Esophagus squamous epithelium (tissue), 4 donors: ENCODE measurements around the gene IQCE.

Experiments used
- POLR2A ChIP-seq, 4 donors: fragments of 450-650 bp; IDR thresholded peaks; one replicate each; pipeline ENCODE4 v1.6.1; 2017; ENCODE audit warnings: antibody characterized with exemption in 4 of 4, mild to moderate bottlenecking in 4 of 4, moderate library complexity in 3 of 4
- TF ChIP-seq, protein P1 (sequence below), 6 experiments: fragments of 450-650 bp in 4 of 6; fragments of 200-600 bp in 2 of 6; sonication (generic) in 2 of 6; IDR thresholded peaks; one replicate each; pipeline ENCODE4 v1.5.1; 2016 to 2019; ENCODE audit warnings: antibody characterized with exemption in 6 of 6, mild to moderate bottlenecking in 4 of 6, moderate library complexity in 4 of 6

DNA sequence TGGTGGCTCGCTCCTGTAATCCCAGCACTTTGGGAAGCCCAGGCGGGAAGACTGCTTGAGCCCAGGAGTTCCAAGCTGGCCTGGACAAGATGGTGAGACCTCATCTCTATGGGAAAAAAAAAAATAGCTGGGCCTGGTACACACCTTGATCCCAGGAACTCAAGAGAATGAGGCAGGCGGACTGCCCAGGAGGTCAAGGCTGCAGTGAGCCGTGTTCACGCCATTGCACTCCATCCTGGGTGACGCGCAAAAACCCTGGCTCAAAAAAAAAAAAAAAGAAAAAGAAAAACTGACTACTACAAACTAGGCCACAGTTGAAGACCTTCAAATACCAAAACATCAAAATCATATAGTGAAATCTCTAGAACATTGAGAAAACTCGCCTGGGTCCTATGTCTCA lies 7.4 kb upstream of the IQCE start:
- TF ChIP-seq, protein P1, sequence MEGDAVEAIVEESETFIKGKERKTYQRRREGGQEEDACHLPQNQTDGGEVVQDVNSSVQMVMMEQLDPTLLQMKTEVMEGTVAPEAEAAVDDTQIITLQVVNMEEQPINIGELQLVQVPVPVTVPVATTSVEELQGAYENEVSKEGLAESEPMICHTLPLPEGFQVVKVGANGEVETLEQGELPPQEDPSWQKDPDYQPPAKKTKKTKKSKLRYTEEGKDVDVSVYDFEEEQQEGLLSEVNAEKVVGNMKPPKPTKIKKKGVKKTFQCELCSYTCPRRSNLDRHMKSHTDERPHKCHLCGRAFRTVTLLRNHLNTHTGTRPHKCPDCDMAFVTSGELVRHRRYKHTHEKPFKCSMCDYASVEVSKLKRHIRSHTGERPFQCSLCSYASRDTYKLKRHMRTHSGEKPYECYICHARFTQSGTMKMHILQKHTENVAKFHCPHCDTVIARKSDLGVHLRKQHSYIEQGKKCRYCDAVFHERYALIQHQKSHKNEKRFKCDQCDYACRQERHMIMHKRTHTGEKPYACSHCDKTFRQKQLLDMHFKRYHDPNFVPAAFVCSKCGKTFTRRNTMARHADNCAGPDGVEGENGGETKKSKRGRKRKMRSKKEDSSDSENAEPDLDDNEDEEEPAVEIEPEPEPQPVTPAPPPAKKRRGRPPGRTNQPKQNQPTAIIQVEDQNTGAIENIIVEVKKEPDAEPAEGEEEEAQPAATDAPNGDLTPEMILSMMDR (IDR thresholded peaks at IDR 0.05), result no peak
- TF ChIP-seq POLR2A (IDR thresholded peaks at IDR 0.05), result no peak
